ENCODE results near the gene TRDN.
"Not testable (repeated sequence)": the region's sequence is repeated elsewhere in the genome, so short reads cannot be mapped to it uniquely, and the experiment has no call there.

The TRDN gene

DNA sequence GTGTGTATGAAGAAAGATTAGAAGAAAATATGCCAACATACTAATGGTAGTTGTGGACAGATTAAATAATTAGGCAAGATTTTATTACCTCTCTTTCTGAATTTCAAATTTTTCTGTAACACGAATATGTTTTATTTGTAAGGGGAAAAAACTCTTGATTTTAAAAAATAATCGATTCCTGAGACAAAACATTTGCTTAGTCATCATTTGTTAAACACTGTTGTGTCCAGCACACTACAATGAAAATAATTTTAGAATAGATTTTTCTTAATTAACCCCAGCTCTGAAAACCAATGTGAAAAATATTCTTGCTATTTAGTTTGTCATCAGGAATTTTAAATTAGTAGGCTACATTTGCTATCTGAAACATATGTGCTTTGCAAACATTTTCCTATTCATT is 253.0 kb downstream of the TRDN start:
- DNase-seq: no peak

DNA sequence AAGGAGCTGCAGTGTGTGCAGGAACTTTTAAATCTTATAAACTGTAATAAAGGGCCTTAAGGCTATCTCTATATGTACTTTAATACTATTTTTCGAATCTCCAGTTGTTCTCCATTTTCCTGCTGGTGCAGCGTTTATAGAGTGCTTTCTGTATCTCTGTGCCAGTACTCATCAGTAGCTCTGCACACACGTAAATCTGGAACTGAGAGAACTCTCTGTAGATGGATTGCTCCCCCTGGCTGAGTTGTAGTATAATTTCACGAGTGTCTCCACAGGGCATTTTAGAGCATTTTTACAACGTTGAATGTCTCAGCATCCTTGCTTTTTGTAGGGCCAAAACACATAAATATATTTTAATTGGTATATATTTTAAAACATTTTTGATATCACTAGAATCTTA is 256.5 kb downstream of the TRDN start:
- no peak for DNase-seq

DNA sequence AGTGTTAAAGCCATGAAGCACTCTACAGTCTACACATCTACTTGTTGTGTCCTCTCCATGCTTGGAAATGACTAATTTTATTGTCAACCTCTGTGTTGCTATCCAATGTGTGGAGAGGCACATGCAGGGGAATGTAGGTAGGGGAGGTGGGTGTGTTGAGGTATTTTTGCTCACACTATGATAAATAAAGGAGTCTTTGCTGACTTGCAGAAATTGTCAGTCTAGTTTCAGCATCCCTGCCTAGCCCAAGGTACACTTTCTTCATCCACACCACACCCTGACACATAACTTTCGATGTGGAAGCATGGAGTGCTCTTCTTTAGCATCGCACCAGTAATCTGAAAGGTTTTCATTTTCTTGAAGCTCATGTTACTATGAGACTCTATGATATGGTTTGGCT is 264.0 kb downstream of the TRDN start:
- DNase-seq: no peak

DNA sequence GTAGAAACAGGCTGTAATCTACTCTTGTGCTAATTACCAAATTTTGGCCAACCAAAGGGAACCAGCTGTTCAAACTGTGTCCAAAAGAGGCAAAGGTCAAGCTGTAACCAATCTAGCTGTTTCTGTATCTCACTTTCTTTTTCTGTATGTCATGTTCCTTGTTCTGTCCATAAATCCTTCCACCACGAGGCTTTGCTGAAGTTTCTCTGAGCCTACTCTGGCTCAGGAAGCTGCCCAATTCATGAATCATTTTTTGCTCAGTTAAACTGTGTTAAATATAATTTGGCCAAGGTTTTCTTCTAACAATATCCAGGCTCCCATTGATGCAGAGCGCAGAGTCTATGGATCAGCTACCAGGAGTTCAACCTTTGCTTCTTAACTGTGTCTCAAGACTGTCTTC is 272.8 kb downstream of the TRDN start:
- no peak for DNase-seq

GRCh38 chr6:123360359-123360758 is 276.4 kb downstream of the TRDN start:
- DNase-seq: no peak

- DNase-seq: no peak
These were observed 284.0 kb downstream of the TRDN start for GRCh38 chr6:123352705-123353104.

DNA sequence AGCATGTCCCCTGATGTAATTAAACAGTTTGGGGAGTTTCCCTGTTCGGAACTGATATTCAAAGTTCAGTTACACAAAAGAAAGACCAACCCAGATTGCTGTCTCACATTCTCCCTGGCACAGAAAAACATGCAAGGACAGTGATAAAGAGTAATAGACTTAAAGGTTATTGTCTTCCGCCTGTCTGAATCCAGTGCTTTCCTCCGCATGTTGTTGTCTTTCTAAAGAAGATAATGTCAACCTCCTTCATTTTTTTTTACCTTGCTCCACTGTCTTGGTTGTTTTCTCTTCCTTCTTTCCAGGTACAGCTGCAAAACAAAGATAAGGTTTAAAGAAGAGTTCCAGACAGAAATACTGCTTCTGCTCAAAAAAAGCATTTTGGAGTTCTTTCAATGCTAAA is 284.5 kb downstream of the TRDN start:
- no peak for DNase-seq

DNA sequence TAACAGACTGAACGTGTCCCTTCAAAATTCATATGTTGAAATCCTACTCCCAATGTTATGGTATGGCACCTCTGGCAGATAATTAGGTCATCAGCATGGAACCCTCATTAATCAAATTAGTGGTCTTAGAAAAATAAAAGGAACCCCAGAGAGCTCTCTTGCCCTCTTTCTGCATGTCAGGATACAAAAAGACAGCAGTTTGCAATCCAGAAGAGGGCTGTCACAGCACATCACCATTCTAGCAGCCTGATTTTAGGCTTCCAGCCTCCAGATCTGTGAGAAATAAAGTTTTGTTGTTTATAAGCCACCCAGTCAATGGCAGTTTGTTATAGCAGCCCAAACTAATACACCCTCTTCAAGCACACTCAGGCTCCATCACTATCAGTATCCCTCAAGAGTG is 292.9 kb downstream of the TRDN start:
- DNase-seq: no peak

- DNase-seq: no peak
These were observed 298.4 kb downstream of the TRDN start for GRCh38 chr6:123338394-123338793.

DNA sequence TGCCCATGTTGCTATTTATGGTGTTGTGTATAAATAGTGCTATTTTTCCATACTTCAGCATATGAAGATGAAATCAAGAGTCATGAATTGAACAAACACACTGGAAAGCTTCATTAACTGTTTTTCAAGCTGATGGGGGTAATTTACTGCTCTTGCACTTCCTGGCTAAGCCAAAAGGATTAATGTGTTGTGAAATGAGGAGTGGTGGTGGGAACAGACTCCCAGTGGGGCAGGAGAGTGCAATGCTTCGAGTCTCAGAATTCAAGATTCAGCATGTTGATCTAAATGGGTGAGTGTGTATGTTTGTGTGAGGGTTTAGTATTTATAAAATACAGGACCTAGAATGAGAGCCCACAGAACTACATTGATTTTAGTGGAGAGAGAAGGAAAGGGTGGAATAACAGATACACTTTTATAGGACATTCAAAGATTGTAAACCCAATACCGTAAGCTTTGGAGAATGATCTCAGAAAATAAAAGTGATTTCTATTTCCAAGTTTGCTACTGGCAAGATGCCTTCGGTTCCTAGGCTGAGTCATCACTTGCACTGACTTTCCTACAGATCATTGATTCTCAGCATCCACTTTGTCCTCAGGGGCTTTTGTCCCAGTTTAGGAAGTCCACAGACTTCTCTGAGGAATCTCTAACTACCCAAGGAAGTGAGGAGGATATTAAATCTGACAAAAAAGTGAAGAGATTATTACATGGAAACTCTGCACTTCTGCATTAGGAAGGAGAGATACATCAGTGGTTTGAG is 303.6 kb downstream of the TRDN start:
- no peak for DNase-seq

GRCh38 chr6:123332070-123332469 is 304.7 kb downstream of the TRDN start:
- no peak for DNase-seq

DNA sequence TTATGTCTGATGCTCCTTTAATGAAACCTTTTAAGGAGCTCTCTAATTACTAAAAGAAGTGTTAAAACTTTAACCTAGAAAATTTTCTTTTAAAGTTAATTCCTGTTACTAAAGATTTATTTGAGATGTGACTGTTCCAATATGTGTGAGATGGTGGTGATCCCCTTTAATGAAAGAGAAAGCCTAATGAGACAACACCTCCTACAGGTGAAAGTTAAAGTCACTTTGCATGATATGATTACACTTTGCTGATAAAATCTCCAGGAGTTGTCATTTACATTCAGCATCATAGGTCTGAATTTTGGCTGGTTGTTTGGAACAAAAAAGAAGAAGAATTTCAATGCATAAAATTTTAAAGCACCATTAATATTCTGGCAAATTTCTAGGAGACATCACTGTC is 307.4 kb downstream of the TRDN start:
- DNase-seq: no peak

- no peak for DNase-seq
These were observed 313.1 kb downstream of the TRDN start for GRCh38 chr6:123323452-123324329.

GRCh38 chr6:123321020-123321419 is 315.7 kb downstream of the TRDN start:
- DNase-seq: no peak

- DNase-seq: no peak
These were observed 319.9 kb downstream of the TRDN start for GRCh38 chr6:123316733-123317323.

- DNase-seq: not testable (repeated sequence)
These were observed 322.3 kb downstream of the TRDN start for GRCh38 chr6:123314459-123314858.

DNA sequence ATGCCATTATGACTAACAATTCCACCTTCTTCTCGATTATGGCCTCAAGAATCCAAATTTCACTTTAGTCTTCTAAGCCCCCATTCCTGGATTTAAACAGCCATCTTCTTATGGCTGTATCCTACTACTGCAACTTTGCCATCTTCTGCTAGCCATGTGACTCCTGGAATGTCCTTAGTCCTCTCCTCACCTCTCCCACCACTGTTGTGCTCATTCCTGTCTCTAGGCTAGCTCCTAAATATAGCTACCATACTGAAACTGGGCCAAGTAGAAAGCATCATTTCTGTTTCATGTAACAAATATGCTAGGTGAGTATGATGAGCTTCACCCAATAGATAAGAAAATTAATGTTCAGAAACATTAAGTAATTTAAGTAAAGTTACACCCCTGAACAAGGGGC is 327.6 kb downstream of the TRDN start:
- no peak for DNase-seq

DNA sequence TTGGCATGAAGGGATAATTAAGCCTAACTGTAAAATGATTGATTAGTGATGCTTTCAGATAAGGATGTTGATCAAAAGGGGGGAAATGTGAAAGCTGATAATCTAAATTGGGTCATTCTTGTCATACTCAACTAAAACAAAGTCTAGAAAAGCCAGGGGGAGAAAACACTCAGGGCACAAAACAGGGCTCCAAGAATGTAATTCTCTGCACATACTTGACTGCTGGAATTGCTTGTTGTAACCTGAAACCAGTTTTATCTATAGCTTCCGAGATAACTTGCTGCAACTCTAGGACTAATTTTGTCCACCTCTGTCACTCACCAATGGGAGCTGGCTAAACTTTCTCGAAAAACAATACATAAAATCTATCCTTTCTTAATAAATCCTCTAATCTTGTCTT is 330.4 kb downstream of the TRDN start:
- no peak for DNase-seq

DNA sequence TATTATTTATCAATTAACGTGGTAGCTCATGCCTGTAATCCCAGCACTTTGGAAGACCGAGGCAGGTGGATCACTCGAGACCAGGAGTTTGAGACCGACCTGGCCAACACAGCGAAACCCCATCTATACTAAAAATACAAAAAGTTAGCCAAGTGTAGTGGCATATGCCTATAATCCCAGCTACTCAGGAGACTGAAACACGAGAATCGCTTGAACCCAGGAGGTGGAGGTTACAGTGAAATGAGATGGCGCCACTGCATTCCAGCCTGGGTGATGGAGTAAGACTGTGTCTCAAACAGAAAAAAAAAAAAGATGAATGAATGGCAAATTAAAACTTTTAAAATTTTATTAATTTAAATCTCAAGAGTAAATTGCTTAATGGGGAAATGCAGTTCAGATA is 341.1 kb downstream of the TRDN start:
- no peak for DNase-seq

GRCh38 chr6:123295181-123295580 is 341.6 kb downstream of the TRDN start:
- no peak for DNase-seq

DNA sequence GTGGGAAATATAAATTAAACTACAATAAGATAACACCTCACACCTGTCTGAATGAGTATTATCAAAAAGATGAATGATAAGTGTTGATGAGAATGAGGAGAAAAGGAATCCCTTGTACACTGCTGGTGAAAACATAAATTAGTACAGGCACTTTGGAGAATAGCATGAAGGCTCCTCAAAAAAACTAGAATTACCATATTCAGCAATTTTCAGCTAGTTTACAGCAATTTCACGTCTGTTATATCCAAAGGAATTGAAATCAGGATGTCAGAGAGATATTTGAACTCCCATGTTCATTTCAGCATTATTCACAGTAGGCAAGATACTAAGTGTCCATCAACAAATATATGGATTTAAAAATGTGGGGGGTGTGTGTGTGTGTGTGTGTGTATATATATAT is 348.1 kb downstream of the TRDN start:
- DNase-seq: no peak

DNA sequence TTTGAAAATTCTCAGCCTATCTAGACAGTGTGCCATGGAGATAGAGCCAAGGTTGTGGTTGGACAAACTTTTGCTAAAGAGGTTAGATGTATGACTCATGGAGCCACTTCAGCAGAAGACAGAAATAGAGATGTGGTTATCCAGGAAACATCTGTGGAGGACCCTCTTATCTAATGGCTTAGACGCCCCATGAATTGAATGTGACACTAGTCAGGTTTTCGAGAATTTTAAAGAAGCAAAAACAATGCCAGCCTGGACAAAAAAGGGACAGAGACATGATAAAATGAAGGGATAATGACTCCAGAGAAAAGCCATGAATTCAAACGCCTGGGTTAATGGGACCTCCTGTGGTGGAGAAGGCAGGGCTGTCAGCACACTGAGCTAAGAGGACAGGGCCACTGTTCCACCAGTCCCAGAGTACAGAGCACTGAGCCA is 360.2 kb downstream of the TRDN start:
- no peak for DNase-seq

DNA sequence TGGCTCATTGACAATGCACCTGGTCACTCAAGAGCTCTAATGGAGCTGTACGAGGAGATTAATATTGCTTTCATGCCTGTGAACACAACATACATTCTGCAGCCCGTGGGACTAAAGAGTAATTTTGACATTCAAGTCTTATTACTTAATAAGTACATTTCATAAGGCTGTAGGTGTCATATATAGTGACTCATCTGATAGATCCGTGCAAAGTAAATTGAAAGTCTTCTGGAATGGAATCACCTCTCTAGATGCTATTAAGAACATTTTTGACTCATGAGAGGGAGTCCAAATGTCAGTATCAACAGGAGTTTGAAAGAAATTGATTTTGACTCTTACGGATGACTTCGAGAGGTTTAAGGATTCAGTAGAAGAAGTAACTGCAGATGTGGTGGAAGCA is 372.8 kb downstream of the TRDN start:
- DNase-seq: no peak

DNA sequence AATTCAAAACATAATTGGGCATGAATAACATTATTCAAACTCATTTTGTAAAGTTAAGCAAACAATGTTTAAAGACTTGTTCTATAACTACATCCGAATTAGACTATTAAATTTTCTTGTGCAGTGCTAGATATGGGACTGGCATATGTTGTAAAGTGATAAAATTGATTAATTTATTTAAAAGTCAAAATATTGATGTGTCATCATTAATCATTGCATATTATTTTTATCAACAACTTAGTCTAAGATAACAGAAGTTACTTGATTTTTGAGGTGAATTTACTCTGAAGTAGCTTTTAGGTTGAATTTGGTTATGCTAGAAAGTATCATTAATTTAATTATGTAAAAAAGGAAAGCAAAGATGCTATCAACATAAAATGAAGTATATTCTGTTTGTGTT is 396.1 kb downstream of the TRDN start:
- no peak for DNase-seq
